HG02623 (cell line): ENCODE measurements around the gene EIF4ENIF1.
A peak's percentile ranks its signal among the peaks of the same experiment; 100 is the strongest.
"Not testable (repeated sequence)": the region's sequence is repeated elsewhere in the genome, so short reads cannot be mapped to it uniquely, and the experiment has no call there.

ENCODE experiments used
- ATAC-seq: cut with Tn5 transposase; IDR thresholded peaks from one replicate; pipeline ENCODE4 v1.9.1; 2021; ENCODE audit warnings: moderate library complexity; ENCODE audit not compliant: unreplicated experiment

The EIF4ENIF1 gene

GRCh38 chr22:31495343-31495742 is 5.7 kb upstream of the EIF4ENIF1 start:
- no peak for ATAC-seq

- ATAC-seq = not testable (repeated sequence)
These were observed 3.7 kb upstream of the EIF4ENIF1 start for GRCh38 chr22:31493355-31493754.

GRCh38 chr22:31492151-31492550 is 2.5 kb upstream of the EIF4ENIF1 start:
- no peak for ATAC-seq

GRCh38 chr22:31491218-31491962 is 1.7 kb upstream of the EIF4ENIF1 start:
- no peak for ATAC-seq

GRCh38 chr22:31490496-31490925 is 869 bp upstream of the EIF4ENIF1 start:
- ATAC-seq = peak; percentile 47

GRCh38 chr22:31488988-31489617 is 539 bp downstream of the EIF4ENIF1 start:
- no peak for ATAC-seq

- ATAC-seq = no peak
These were observed 1.2 kb downstream of the EIF4ENIF1 start for GRCh38 chr22:31488346-31488883.

- no peak for ATAC-seq
These were observed 2.7 kb downstream of the EIF4ENIF1 start for GRCh38 chr22:31486951-31487350.

GRCh38 chr22:31486369-31486768 is 3.3 kb downstream of the EIF4ENIF1 start:
- ATAC-seq = not testable (repeated sequence)

GRCh38 chr22:31482470-31482869 is 7.2 kb downstream of the EIF4ENIF1 start:
- ATAC-seq = not testable (repeated sequence)

GRCh38 chr22:31481129-31481528 is 8.5 kb downstream of the EIF4ENIF1 start:
- no peak for ATAC-seq

GRCh38 chr22:31477329-31477728 is 12.3 kb downstream of the EIF4ENIF1 start:
- no peak for ATAC-seq

GRCh38 chr22:31475800-31476199 is 13.8 kb downstream of the EIF4ENIF1 start:
- ATAC-seq = no peak

GRCh38 chr22:31474743-31475142 is 14.9 kb downstream of the EIF4ENIF1 start:
- ATAC-seq = no peak

- ATAC-seq = no peak
These were observed 24.3 kb downstream of the EIF4ENIF1 start for GRCh38 chr22:31465307-31465706.

- no peak for ATAC-seq
These were observed 27.9 kb downstream of the EIF4ENIF1 start for GRCh38 chr22:31461699-31462098.

- no peak for ATAC-seq
These were observed 37.7 kb downstream of the EIF4ENIF1 start for GRCh38 chr22:31451709-31452571.

GRCh38 chr22:31449506-31449905 is 40.1 kb downstream of the EIF4ENIF1 start:
- no peak for ATAC-seq

GRCh38 chr22:31448382-31448781 is 41.3 kb downstream of the EIF4ENIF1 start:
- no peak for ATAC-seq

- ATAC-seq = no peak
These were observed 42.3 kb downstream of the EIF4ENIF1 start for GRCh38 chr22:31447337-31447736.

- ATAC-seq = no peak
These were observed 42.9 kb downstream of the EIF4ENIF1 start for GRCh38 chr22:31446767-31447166.
